ENCODE measurements around the gene PROZ.

DNA sequence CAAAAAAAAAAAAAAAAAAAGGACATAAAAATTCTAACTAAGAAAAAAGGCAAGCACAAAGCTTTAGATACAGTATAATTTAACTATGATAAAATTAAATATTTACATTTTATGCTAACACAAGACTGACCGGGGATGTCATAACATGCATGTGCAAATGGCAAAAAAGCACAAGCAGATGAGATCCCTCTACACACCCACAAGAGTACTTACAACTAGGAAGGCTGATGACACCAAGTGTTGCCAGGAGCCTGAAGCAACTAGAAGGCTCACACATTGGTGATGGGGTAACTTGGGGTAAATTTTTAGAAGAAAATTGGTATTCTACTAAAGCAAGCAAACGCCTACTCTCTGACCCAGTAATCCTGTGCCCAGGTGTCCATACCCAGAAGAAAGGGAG lies 43.4 kb downstream of the PROZ start:
- TF ChIP-seq, protein P1, sequence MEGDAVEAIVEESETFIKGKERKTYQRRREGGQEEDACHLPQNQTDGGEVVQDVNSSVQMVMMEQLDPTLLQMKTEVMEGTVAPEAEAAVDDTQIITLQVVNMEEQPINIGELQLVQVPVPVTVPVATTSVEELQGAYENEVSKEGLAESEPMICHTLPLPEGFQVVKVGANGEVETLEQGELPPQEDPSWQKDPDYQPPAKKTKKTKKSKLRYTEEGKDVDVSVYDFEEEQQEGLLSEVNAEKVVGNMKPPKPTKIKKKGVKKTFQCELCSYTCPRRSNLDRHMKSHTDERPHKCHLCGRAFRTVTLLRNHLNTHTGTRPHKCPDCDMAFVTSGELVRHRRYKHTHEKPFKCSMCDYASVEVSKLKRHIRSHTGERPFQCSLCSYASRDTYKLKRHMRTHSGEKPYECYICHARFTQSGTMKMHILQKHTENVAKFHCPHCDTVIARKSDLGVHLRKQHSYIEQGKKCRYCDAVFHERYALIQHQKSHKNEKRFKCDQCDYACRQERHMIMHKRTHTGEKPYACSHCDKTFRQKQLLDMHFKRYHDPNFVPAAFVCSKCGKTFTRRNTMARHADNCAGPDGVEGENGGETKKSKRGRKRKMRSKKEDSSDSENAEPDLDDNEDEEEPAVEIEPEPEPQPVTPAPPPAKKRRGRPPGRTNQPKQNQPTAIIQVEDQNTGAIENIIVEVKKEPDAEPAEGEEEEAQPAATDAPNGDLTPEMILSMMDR (IDR thresholded peaks at IDR 0.05 in 8 of 11, conservative IDR thresholded peaks at IDR 0.05 in 3 of 11), result no peak
- TF ChIP-seq POLR2AphosphoS5 (IDR thresholded peaks at IDR 0.05), result no peak
- TF ChIP-seq POLR2A (IDR thresholded peaks at IDR 0.05), result no peak
